ENCODE results near the gene CX3CR1. TPM values are rescaled to one million over a fixed set of nuclear protein-coding genes. Genes with fewer than 3 reads are reported as not detected.
"Not testable (repeated sequence)": the region's sequence is repeated elsewhere in the genome, so short reads cannot be mapped to it uniquely, and the experiment has no call there.

CX3CR1 gene
- total and polyA plus RNA-seq, 4 donors = 0.18 to 6.5 (median 0.72) TPM

GRCh38 chr3:39250116-39250747 is 29.6 kb downstream of the CX3CR1 start:
- H3K27ac ChIP-seq (ENCODE audit: low read depth in 1 of 2, low read length in 2 of 2) = no peak overlapping the region
- H3K36me3 ChIP-seq (ENCODE audit: control insufficient read depth in 1 of 2, insufficient read depth in 2 of 2, low read length in 1 of 2) = no peaks in the 10 kb centered on the region
- intact Hi-C loops (cut with DNase I) = no loop called here
- DNase-seq (no peak), ATAC-seq (ENCODE audit: low FRiP score) (peak; percentile 90)
- no peak overlapping the region for H3K4me3 ChIP-seq (ENCODE audit: low read length in 2 of 2)
- H3K4me1 ChIP-seq (ENCODE audit: control insufficient read depth in 1 of 2, insufficient read depth in 2 of 2, low read length in 2 of 2) = no peaks in the 10 kb centered on the region
- WGBS, 2 donors = 37 to 39% methylated on average over 4 of the region's 4 CpGs
- H3K9me3 ChIP-seq (ENCODE audit: control insufficient read depth, low read length) = no peaks in the 10 kb centered on the region
- no peaks in the 10 kb centered on the region for H3K27me3 ChIP-seq (ENCODE audit: control insufficient read depth in 1 of 2, insufficient read depth in 2 of 2, low read length in 1 of 2)

GRCh38 chr3:39249453-39250115 is 30.3 kb downstream of the CX3CR1 start:
- Histone ChIP-seq H3K4me3 (ENCODE audit: low read length in 2 of 2) (no peak overlapping the region), H3K4me1 (ENCODE audit: control insufficient read depth in 1 of 2, insufficient read depth in 2 of 2, low read length in 2 of 2) (no peaks in the 10 kb centered on the region), H3K36me3 (ENCODE audit: control insufficient read depth in 1 of 2, insufficient read depth in 2 of 2, low read length in 1 of 2) (no peaks in the 10 kb centered on the region), H3K27me3 (ENCODE audit: control insufficient read depth in 1 of 2, insufficient read depth in 2 of 2, low read length in 1 of 2) (no peaks in the 10 kb centered on the region), H3K9me3 (ENCODE audit: control insufficient read depth, low read length) (no peaks in the 10 kb centered on the region), H3K27ac (ENCODE audit: low read depth in 1 of 2, low read length in 2 of 2) (no peak overlapping the region)
- ATAC-seq (ENCODE audit: low FRiP score) (no peak), DNase-seq (no peak)
- WGBS, 2 donors = 68 to 72% methylated on average over 6 of the region's 6 CpGs
- intact Hi-C loops (cut with DNase I) = no loop called here

GRCh38 chr3:39241561-39241960 is 38.3 kb downstream of the CX3CR1 start:
- Histone ChIP-seq H3K9me3 (ENCODE audit: control insufficient read depth, low read length) (peaks cover 2% of the 10 kb centered on the region), H3K36me3 (ENCODE audit: control insufficient read depth in 1 of 2, insufficient read depth in 2 of 2, low read length in 1 of 2) (no peaks in the 10 kb centered on the region), H3K4me3 (ENCODE audit: low read length in 2 of 2) (no peak overlapping the region), H3K4me1 (ENCODE audit: control insufficient read depth in 1 of 2, insufficient read depth in 2 of 2, low read length in 2 of 2) (no peaks in the 10 kb centered on the region), H3K27ac (ENCODE audit: low read depth in 1 of 2, low read length in 2 of 2) (no peak overlapping the region), H3K27me3 (ENCODE audit: control insufficient read depth in 1 of 2, insufficient read depth in 2 of 2, low read length in 1 of 2) (no peaks in the 10 kb centered on the region)
- intact Hi-C loops (cut with DNase I) = no loop called here
- DNase-seq (no peak), ATAC-seq (ENCODE audit: low FRiP score) (no peak)

- intact Hi-C loops (cut with DNase I) = no loop called here
- Histone ChIP-seq H3K9me3 (ENCODE audit: control insufficient read depth, low read length) (peaks cover 2% of the 10 kb centered on the region), H3K27ac (ENCODE audit: low read depth in 1 of 2, low read length in 2 of 2) (no peak overlapping the region), H3K27me3 (ENCODE audit: control insufficient read depth in 1 of 2, insufficient read depth in 2 of 2, low read length in 1 of 2) (no peaks in the 10 kb centered on the region), H3K36me3 (ENCODE audit: control insufficient read depth in 1 of 2, insufficient read depth in 2 of 2, low read length in 1 of 2) (no peaks in the 10 kb centered on the region), H3K4me1 (ENCODE audit: control insufficient read depth in 1 of 2, insufficient read depth in 2 of 2, low read length in 2 of 2) (no peaks in the 10 kb centered on the region), H3K4me3 (ENCODE audit: low read length in 2 of 2) (no peak overlapping the region)
- ATAC-seq (ENCODE audit: low FRiP score) (no peak), DNase-seq (no peak)
- WGBS, 2 donors = 59 to 62% methylated on average over 6 of the region's 6 CpGs
These were observed 42.8 kb downstream of the CX3CR1 start for GRCh38 chr3:39237027-39237426.

- Histone ChIP-seq H3K27ac (ENCODE audit: low read depth in 1 of 2, low read length in 2 of 2) (no peak overlapping the region), H3K9me3 (ENCODE audit: control insufficient read depth, low read length) (peaks cover 2% of the 10 kb centered on the region), H3K4me3 (ENCODE audit: low read length in 2 of 2) (no peak overlapping the region), H3K27me3 (ENCODE audit: control insufficient read depth in 1 of 2, insufficient read depth in 2 of 2, low read length in 1 of 2) (no peaks in the 10 kb centered on the region), H3K36me3 (ENCODE audit: control insufficient read depth in 1 of 2, insufficient read depth in 2 of 2, low read length in 1 of 2) (no peaks in the 10 kb centered on the region), H3K4me1 (ENCODE audit: control insufficient read depth in 1 of 2, insufficient read depth in 2 of 2, low read length in 2 of 2) (no peaks in the 10 kb centered on the region)
- ATAC-seq (ENCODE audit: low FRiP score) (no peak), DNase-seq (no peak)
- intact Hi-C loops (cut with DNase I) = no loop called here
- 43 to 52% methylated on average over 2 of the region's 2 CpGs for WGBS, 2 donors
These were observed 45.2 kb downstream of the CX3CR1 start for GRCh38 chr3:39234651-39235050.

- ATAC-seq (ENCODE audit: low FRiP score) = no peak
- Histone ChIP-seq H3K36me3 (ENCODE audit: control insufficient read depth in 1 of 2, insufficient read depth in 2 of 2, low read length in 1 of 2) (no peaks in the 10 kb centered on the region), H3K9me3 (ENCODE audit: control insufficient read depth, low read length) (peaks cover 1% of the 10 kb centered on the region), H3K4me1 (ENCODE audit: control insufficient read depth in 1 of 2, insufficient read depth in 2 of 2, low read length in 2 of 2) (no peaks in the 10 kb centered on the region), H3K27ac (ENCODE audit: low read depth in 1 of 2, low read length in 2 of 2) (no peak overlapping the region), H3K27me3 (ENCODE audit: control insufficient read depth in 1 of 2, insufficient read depth in 2 of 2, low read length in 1 of 2) (no peaks in the 10 kb centered on the region), H3K4me3 (ENCODE audit: low read length in 2 of 2) (no peak overlapping the region)
- WGBS, 2 donors = 27 to 30% methylated on average over 3 of the region's 3 CpGs
- intact Hi-C loops (cut with DNase I) = no loop called here
- no peak for DNase-seq
These were observed 47.0 kb downstream of the CX3CR1 start for GRCh38 chr3:39232859-39233258.

GRCh38 chr3:39230453-39230852 is 49.4 kb downstream of the CX3CR1 start:
- H3K27ac ChIP-seq (ENCODE audit: low read depth in 1 of 2, low read length in 2 of 2) = no peak overlapping the region
- ATAC-seq (ENCODE audit: low FRiP score) (no peak), DNase-seq (no peak)
- no peaks in the 10 kb centered on the region for H3K36me3 ChIP-seq (ENCODE audit: control insufficient read depth in 1 of 2, insufficient read depth in 2 of 2, low read length in 1 of 2)
- no peak overlapping the region for H3K4me3 ChIP-seq (ENCODE audit: low read length in 2 of 2)
- intact Hi-C loops (cut with DNase I) = no loop called here
- H3K4me1 ChIP-seq (ENCODE audit: control insufficient read depth in 1 of 2, insufficient read depth in 2 of 2, low read length in 2 of 2) = no peaks in the 10 kb centered on the region
- 72 to 83% methylated on average over 1 of the region's 1 CpG for WGBS, 2 donors
- H3K27me3 ChIP-seq (ENCODE audit: control insufficient read depth in 1 of 2, insufficient read depth in 2 of 2, low read length in 1 of 2) = no peaks in the 10 kb centered on the region
- H3K9me3 ChIP-seq (ENCODE audit: control insufficient read depth, low read length) = peaks cover 1% of the 10 kb centered on the region

- 91 to 93% methylated on average over 3 of the region's 4 CpGs for WGBS, 2 donors
- H3K36me3 ChIP-seq (ENCODE audit: control insufficient read depth in 1 of 2, insufficient read depth in 2 of 2, low read length in 1 of 2) = no peaks in the 10 kb centered on the region
- ATAC-seq (ENCODE audit: low FRiP score) = no peak
These were observed 51.3 kb downstream of the CX3CR1 start for GRCh38 chr3:39228496-39228895.

GRCh38 chr3:39227596-39227995 is 52.2 kb downstream of the CX3CR1 start:
- ATAC-seq (ENCODE audit: low FRiP score); H3K4me1 ChIP-seq (ENCODE audit: control insufficient read depth in 1 of 2, insufficient read depth in 2 of 2, low read length in 2 of 2); H3K4me3 ChIP-seq (ENCODE audit: low read length in 2 of 2); H3K27me3 ChIP-seq (ENCODE audit: control insufficient read depth in 1 of 2, insufficient read depth in 2 of 2, low read length in 1 of 2); H3K27ac ChIP-seq (ENCODE audit: low read depth in 1 of 2, low read length in 2 of 2); H3K9me3 ChIP-seq (ENCODE audit: control insufficient read depth, low read length); H3K36me3 ChIP-seq (ENCODE audit: control insufficient read depth in 1 of 2, insufficient read depth in 2 of 2, low read length in 1 of 2); intact Hi-C loops (cut with DNase I); DNase-seq: not testable (repeated sequence)
- 95 to 96% methylated on average over 24 to 32 of the region's 32 CpGs for WGBS, 2 donors

More at GRCh38 chr3:39228496-39228895, 51.3 kb downstream of the CX3CR1 start:
- Histone ChIP-seq H3K4me1 (ENCODE audit: control insufficient read depth in 1 of 2, insufficient read depth in 2 of 2, low read length in 2 of 2) (no peaks in the 10 kb centered on the region), H3K27me3 (ENCODE audit: control insufficient read depth in 1 of 2, insufficient read depth in 2 of 2, low read length in 1 of 2) (no peaks in the 10 kb centered on the region), H3K27ac (ENCODE audit: low read depth in 1 of 2, low read length in 2 of 2) (no peak overlapping the region), H3K4me3 (ENCODE audit: low read length in 2 of 2) (no peak overlapping the region), H3K9me3 (ENCODE audit: control insufficient read depth, low read length) (peaks cover 1% of the 10 kb centered on the region)
- intact Hi-C loops (cut with DNase I) = no loop called here
- DNase-seq = no peak
